T-helper 1 cell (primary cell): ENCODE measurements around the gene PDE4D.
"Not testable (repeated sequence)": the region's sequence is repeated elsewhere in the genome, so short reads cannot be mapped to it uniquely, and the experiment has no call there.

ENCODE experiments used
- DNase-seq, 5 donors: peaks; one replicate each; pipeline ENCODE4 v3.0.0-alpha.2; 2012 to 2020

Gene PDE4D

DNA sequence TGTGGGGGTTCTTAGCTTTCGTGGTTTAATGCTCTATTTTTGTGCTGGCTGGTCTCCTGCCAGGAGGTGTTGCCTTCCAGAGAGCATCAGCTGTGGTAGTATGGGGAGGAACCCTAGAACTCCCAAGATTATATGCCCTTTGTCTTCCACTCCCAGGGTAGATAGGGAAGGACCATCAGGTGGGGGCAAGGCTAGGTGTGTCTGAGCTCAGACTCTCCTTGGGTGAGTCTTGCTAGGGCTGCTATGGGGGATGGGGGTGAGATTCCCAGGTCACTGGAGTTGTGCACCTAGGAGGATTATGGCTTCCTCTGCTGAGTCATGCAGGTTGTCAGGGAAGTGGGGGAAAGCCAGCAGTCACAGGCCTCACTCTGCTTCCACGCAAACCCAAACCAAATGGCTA is 584.8 kb downstream of the PDE4D start:
- DNase-seq: not testable (repeated sequence)

GRCh38 chr5:59303289-59303716 is 590.2 kb downstream of the PDE4D start:
- DNase-seq: not testable (repeated sequence)

GRCh38 chr5:59302509-59302908 is 591.0 kb downstream of the PDE4D start:
- DNase-seq: not testable (repeated sequence)

- no peak for DNase-seq
Observed at GRCh38 chr5:59301727-59302126, 591.8 kb downstream of the PDE4D start.

- DNase-seq: no peak
Observed at GRCh38 chr5:59300930-59301329, 592.6 kb downstream of the PDE4D start.

GRCh38 chr5:59299006-59299405 is 594.5 kb downstream of the PDE4D start:
- no peak for DNase-seq

- DNase-seq: no peak
Observed at GRCh38 chr5:59296317-59297264, 596.9 kb downstream of the PDE4D start.

DNA sequence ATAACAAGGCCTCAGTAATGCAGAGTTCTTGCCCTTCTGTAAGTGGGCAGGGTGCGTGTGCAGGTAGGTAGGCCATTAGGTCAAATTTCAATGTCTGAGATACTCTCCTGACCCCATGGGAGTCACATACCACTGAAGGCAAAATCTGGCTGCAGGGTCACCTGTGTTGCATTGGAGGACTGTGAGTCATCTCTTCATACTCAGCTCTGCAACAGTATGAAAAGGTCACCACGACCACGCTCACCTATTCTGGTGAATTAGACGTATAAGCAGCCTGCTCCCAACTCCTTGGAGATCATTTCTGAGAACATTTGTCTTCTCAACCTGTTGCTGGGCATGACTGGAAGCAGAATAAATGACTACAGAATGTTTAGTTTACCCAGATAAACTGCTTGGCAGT is 599.8 kb downstream of the PDE4D start:
- DNase-seq: no peak

GRCh38 chr5:59291941-59292340 is 601.6 kb downstream of the PDE4D start:
- no peak for DNase-seq

- DNase-seq: no peak
Observed at GRCh38 chr5:59287884-59288283, 605.6 kb downstream of the PDE4D start.

DNA sequence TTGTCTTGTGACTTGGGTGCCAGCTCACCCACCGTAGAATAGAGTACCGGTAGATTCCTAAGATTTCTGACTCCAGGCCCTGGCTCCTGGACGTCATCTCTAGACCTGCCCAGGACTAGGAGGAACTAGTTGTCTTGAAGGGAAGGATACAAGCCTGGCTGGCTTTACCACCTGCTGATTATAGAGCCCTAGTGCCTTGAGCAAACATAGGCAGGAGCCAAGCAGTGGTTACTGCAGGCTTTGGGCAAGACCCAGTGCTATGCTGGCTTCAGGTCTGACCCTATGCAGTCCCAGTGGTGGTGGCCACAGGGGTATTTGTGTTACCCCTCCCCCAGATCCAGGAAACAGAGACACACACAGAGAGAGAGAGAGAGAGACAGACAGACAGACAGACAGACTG is 606.2 kb downstream of the PDE4D start:
- no peak for DNase-seq

- no peak for DNase-seq
Observed at GRCh38 chr5:59286510-59286909, 607.0 kb downstream of the PDE4D start.

GRCh38 chr5:59285300-59286016 is 608.1 kb downstream of the PDE4D start:
- no peak for DNase-seq

GRCh38 chr5:59282726-59283125 is 610.8 kb downstream of the PDE4D start:
- no peak for DNase-seq

- DNase-seq: no peak
Observed at GRCh38 chr5:59279979-59280378, 613.5 kb downstream of the PDE4D start.

- no peak for DNase-seq
Observed at GRCh38 chr5:59276917-59277372, 616.6 kb downstream of the PDE4D start.

GRCh38 chr5:59276325-59276675 is 617.2 kb downstream of the PDE4D start:
- no peak for DNase-seq

GRCh38 chr5:59275510-59276324 is 617.8 kb downstream of the PDE4D start:
- no peak for DNase-seq

- DNase-seq: no peak
Observed at GRCh38 chr5:59275170-59275509, 618.4 kb downstream of the PDE4D start.

GRCh38 chr5:59274106-59274636 is 619.4 kb downstream of the PDE4D start:
- no peak for DNase-seq

GRCh38 chr5:59272809-59273427 is 620.6 kb downstream of the PDE4D start:
- DNase-seq: no peak

DNA sequence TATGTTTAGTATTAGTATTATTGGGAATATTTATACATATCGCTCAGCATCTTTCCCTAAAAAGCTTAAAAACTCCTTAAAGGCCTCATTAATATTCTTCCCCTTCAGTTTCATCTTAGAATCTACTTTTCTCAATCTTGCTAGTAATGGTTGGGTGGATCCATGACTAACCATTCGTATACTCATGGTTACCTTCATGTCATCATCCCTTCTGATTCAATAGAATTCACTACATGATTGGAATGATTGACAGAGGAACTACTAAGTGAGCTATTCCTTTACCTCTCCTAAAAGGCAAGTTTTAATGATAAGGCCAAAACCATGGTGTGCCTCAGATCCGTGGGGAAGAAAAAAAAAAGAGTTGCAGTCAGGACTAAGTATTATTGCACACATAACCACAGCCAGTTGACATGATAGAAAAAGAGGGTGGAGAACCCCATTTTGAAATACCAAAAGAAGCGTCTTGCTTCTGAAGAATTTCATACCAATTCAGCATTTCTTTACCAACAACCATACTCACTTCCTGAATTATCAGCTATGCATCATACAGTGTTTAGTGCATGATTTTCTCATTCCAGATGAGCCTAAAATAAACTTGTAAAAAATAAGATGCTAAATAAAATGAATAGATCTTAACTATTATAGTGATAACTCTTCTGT is 624.6 kb downstream of the PDE4D start:
- DNase-seq: no peak
